ENCODE results near the gene PCCA.

- no peak for TF ChIP-seq ELF4 (IDR thresholded peaks at IDR 0.05)
- TF ChIP-seq FOXM1 (IDR thresholded peaks at IDR 0.05; ENCODE audit: borderline replicate concordance) = no peak
- no peak for TF ChIP-seq LEF1 (IDR thresholded peaks at IDR 0.05; ENCODE audit: borderline replicate concordance)
- TF ChIP-seq, protein P1, sequence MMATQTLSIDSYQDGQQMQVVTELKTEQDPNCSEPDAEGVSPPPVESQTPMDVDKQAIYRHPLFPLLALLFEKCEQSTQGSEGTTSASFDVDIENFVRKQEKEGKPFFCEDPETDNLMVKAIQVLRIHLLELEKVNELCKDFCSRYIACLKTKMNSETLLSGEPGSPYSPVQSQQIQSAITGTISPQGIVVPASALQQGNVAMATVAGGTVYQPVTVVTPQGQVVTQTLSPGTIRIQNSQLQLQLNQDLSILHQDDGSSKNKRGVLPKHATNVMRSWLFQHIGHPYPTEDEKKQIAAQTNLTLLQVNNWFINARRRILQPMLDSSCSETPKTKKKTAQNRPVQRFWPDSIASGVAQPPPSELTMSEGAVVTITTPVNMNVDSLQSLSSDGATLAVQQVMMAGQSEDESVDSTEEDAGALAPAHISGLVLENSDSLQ (IDR thresholded peaks at IDR 0.05) = no peak
- TF ChIP-seq SP1 (IDR thresholded peaks at IDR 0.05) = no peak
- no peak for TF ChIP-seq FOXK2 (IDR thresholded peaks at IDR 0.05)
- TF ChIP-seq FOXA1 (IDR thresholded peaks at IDR 0.05) = no peak
- TF ChIP-seq ZNF384 (IDR thresholded peaks at IDR 0.05) = no peak
- TF ChIP-seq BHLHE40 (IDR thresholded peaks at IDR 0.05; ENCODE audit: borderline replicate concordance) = no peak
- no peak for TF ChIP-seq HDGF (IDR thresholded peaks at IDR 0.05; ENCODE audit: borderline replicate concordance)
Measured at GRCh38 chr13:100044936-100045335, 44.0 kb upstream of the PCCA start.
